ENCODE data around the gene PRDM16. TPM values are rescaled to one million over a fixed set of nuclear protein-coding genes. Genes with fewer than 3 reads are reported as not detected.

The PRDM16 gene
- total and polyA plus RNA-seq, 4 donors, result 0.05 to 0.67 (median 0.19) TPM

DNA sequence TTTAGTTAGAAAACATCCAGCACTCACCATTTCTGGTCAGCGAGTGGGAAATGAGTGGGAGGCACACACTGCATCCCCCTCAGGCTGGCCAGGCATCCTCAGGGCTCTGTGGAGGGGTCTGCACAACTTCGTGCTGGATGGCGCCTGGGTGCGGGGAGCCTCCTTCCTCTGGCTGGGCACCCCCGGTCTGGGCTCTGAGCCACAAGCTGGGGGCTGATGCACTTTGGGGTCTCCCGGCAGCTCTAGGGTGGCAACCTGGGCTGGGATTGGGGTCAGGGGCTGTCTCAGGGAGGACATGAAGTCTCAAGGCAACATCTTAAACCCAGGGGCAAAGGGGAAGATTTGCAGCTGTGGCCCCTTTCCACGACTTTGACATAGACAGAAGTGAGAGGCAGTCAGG lies 23.5 kb downstream of the PRDM16 start (continued):
- TF ChIP-seq, protein P1, sequence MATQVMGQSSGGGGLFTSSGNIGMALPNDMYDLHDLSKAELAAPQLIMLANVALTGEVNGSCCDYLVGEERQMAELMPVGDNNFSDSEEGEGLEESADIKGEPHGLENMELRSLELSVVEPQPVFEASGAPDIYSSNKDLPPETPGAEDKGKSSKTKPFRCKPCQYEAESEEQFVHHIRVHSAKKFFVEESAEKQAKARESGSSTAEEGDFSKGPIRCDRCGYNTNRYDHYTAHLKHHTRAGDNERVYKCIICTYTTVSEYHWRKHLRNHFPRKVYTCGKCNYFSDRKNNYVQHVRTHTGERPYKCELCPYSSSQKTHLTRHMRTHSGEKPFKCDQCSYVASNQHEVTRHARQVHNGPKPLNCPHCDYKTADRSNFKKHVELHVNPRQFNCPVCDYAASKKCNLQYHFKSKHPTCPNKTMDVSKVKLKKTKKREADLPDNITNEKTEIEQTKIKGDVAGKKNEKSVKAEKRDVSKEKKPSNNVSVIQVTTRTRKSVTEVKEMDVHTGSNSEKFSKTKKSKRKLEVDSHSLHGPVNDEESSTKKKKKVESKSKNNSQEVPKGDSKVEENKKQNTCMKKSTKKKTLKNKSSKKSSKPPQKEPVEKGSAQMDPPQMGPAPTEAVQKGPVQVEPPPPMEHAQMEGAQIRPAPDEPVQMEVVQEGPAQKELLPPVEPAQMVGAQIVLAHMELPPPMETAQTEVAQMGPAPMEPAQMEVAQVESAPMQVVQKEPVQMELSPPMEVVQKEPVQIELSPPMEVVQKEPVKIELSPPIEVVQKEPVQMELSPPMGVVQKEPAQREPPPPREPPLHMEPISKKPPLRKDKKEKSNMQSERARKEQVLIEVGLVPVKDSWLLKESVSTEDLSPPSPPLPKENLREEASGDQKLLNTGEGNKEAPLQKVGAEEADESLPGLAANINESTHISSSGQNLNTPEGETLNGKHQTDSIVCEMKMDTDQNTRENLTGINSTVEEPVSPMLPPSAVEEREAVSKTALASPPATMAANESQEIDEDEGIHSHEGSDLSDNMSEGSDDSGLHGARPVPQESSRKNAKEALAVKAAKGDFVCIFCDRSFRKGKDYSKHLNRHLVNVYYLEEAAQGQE (IDR thresholded peaks at IDR 0.05), result no peak
- TF ChIP-seq YY1 (IDR thresholded peaks at IDR 0.05), result no peak
- no peak for TF ChIP-seq RAD21 (IDR thresholded peaks at IDR 0.05)

DNA sequence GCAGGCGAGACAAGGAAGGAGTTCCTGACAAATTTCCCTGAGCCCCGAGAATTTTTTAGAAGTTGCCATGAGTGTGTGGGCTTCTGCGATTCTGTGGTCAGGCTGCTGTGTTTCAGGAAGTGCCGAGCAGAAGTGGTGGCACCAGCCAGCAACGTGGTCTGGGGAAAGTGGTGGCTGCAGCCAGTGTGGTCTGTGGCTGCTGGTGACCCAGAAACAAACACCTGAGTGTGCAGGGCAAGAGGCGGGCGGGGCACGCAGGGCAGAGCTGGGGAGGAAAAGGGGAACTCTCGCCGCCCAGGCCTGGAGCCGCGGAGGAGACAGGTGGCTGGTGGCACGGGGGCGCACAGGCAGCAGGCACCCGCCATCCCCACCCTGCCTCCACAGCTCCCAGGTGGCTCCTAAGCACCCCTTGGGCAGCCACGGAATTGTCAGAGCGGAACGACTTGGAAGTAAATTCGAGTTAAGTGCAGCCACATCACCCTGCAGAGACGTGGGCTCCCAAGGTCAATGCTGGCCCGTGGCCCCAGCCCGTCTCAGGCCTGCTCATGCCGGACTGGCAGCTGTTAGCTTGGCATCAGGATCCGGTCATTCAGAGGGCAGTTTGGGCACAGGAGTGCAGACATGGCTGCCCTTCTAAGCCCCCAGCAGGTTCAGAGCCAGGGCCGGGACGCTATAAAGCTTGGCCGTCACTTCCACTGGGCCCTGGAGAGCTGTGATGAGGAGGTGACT lies 25.1 kb downstream of the PRDM16 start:
- no peak for TF ChIP-seq HNF4G (IDR thresholded peaks at IDR 0.05)
- TF ChIP-seq JUND (IDR thresholded peaks at IDR 0.05), result no peak
- TF ChIP-seq TAF1 (conservative IDR thresholded peaks at IDR 0.05), result no peak
- TF ChIP-seq FOXA2 (IDR thresholded peaks at IDR 0.05), result no peak
- TF ChIP-seq EGR1 (IDR thresholded peaks at IDR 0.05; ENCODE audit: low read depth in 2 of 2), result no peak
- no peak for TF ChIP-seq GABPA (IDR thresholded peaks at IDR 0.05 in 1 of 2, conservative IDR thresholded peaks at IDR 0.05 in 1 of 2)
- TF ChIP-seq HNF4A (conservative IDR thresholded peaks at IDR 0.05), result no peak
- H3K27ac ChIP-seq (ENCODE audit: low read depth in 1 of 2, low read length in 2 of 2), result no peak overlapping the region
- H3K4me3 ChIP-seq (ENCODE audit: low read depth in 1 of 3, low read length in 3 of 3), result no peak overlapping the region
- H3K9me3 ChIP-seq (ENCODE audit: control insufficient read depth in 4 of 4, low read length in 3 of 4), result no peaks in the 10 kb centered on the region
- H3K4me1 ChIP-seq (ENCODE audit: control insufficient read depth in 4 of 4, insufficient read depth in 4 of 4, low read length in 3 of 4), result no peaks in the 10 kb centered on the region
- DNase-seq (ENCODE audit: low spot score), result no peak
- WGBS, result 80% methylated on average over 27 of the region's 27 CpGs
- no peaks in the 10 kb centered on the region for H3K36me3 ChIP-seq (ENCODE audit: control insufficient read depth in 4 of 4, insufficient read depth in 3 of 4, low read depth in 1 of 4, low read length in 3 of 4)
- H3K9ac ChIP-seq (ENCODE audit: low read depth in 1 of 2, low read length in 2 of 2), result no peak overlapping the region
- peaks cover 0 to 3% (median 0%) of the 10 kb centered on the region in 4 donors for H3K27me3 ChIP-seq (ENCODE audit: control insufficient read depth in 4 of 4, insufficient read depth in 4 of 4, low read length in 3 of 4)

DNA sequence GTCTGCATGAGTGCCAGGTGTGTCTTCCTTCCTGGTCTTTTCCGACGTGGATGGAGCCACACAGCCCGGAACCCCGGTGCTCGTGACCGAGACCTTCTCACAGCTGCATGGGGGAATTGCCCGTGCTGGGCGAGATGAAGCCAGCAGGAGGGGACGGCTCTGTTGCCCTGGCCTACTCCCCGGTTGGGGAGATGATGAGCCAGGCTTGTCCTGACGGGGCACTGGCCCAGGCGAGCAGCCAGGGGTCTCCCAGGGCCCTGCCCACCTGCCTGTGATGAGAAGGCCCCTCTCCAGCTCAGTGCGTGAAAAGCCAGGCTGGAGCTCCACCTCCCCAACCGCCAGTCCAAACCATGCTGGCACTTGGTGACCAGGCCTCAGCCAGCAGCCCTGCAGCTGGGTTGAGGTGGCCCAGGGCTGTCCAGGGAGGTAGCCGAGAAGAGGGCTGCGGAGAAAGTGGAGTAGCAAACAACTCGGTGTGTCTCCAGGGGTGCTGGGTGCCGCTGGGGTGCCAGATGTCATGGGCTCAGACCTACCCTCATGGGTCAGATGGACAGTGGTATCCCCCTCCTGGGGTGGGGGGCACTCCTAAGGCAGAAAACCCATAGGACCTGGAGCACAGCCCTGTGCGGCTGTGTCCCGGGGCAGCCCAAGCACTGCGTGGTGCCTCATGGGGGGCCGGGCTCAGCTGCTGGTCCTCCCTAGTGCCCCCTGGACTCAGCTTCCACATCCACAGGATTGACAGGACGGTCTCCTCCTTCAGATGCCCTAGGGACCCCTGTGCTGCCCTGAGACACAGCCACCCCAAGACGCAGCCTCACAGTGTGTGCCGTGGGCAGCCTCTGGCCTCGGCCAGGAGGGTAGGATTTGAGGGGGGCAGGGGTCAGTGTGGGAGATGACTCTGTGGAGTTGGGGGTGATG lies 26.1 kb downstream of the PRDM16 start:
- WGBS, result 94% methylated on average over 26 of the region's 26 CpGs
- H3K4me1 ChIP-seq (ENCODE audit: control insufficient read depth in 4 of 4, insufficient read depth in 4 of 4, low read length in 3 of 4), result no peaks in the 10 kb centered on the region
- H3K9me3 ChIP-seq (ENCODE audit: control insufficient read depth in 4 of 4, low read length in 3 of 4), result no peaks in the 10 kb centered on the region
- no peaks in the 10 kb centered on the region for H3K36me3 ChIP-seq (ENCODE audit: control insufficient read depth in 4 of 4, insufficient read depth in 3 of 4, low read depth in 1 of 4, low read length in 3 of 4)
- DNase-seq (ENCODE audit: low spot score), result no peak
- H3K9ac ChIP-seq (ENCODE audit: low read depth in 1 of 2, low read length in 2 of 2), result no peak overlapping the region
- peaks cover 0 to 3% (median 0%) of the 10 kb centered on the region in 4 donors for H3K27me3 ChIP-seq (ENCODE audit: control insufficient read depth in 4 of 4, insufficient read depth in 4 of 4, low read length in 3 of 4)
- H3K27ac ChIP-seq (ENCODE audit: low read depth in 1 of 2, low read length in 2 of 2), result no peak overlapping the region
- no peak overlapping the region for H3K4me3 ChIP-seq (ENCODE audit: low read depth in 1 of 3, low read length in 3 of 3)
- no peak for TF ChIP-seq FOXA1 (IDR thresholded peaks at IDR 0.05)
- TF ChIP-seq HNF4A (conservative IDR thresholded peaks at IDR 0.05), result no peak
- TF ChIP-seq RXRA (IDR thresholded peaks at IDR 0.05), result no peak
- no peak for TF ChIP-seq FOXA2 (IDR thresholded peaks at IDR 0.05)
- TF ChIP-seq TAF1 (conservative IDR thresholded peaks at IDR 0.05), result no peak
- no peak for TF ChIP-seq HNF4G (IDR thresholded peaks at IDR 0.05)
- TF ChIP-seq, protein P2, sequence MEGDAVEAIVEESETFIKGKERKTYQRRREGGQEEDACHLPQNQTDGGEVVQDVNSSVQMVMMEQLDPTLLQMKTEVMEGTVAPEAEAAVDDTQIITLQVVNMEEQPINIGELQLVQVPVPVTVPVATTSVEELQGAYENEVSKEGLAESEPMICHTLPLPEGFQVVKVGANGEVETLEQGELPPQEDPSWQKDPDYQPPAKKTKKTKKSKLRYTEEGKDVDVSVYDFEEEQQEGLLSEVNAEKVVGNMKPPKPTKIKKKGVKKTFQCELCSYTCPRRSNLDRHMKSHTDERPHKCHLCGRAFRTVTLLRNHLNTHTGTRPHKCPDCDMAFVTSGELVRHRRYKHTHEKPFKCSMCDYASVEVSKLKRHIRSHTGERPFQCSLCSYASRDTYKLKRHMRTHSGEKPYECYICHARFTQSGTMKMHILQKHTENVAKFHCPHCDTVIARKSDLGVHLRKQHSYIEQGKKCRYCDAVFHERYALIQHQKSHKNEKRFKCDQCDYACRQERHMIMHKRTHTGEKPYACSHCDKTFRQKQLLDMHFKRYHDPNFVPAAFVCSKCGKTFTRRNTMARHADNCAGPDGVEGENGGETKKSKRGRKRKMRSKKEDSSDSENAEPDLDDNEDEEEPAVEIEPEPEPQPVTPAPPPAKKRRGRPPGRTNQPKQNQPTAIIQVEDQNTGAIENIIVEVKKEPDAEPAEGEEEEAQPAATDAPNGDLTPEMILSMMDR (IDR thresholded peaks at IDR 0.05; ENCODE audit: low read depth, low read length, missing input control), result no peak
- no peak for TF ChIP-seq NR2F2 (IDR thresholded peaks at IDR 0.05)
- TF ChIP-seq SP1 (IDR thresholded peaks at IDR 0.05), result no peak
- TF ChIP-seq EGR1 (IDR thresholded peaks at IDR 0.05; ENCODE audit: low read depth in 2 of 2), result no peak
- TF ChIP-seq, protein P3, sequence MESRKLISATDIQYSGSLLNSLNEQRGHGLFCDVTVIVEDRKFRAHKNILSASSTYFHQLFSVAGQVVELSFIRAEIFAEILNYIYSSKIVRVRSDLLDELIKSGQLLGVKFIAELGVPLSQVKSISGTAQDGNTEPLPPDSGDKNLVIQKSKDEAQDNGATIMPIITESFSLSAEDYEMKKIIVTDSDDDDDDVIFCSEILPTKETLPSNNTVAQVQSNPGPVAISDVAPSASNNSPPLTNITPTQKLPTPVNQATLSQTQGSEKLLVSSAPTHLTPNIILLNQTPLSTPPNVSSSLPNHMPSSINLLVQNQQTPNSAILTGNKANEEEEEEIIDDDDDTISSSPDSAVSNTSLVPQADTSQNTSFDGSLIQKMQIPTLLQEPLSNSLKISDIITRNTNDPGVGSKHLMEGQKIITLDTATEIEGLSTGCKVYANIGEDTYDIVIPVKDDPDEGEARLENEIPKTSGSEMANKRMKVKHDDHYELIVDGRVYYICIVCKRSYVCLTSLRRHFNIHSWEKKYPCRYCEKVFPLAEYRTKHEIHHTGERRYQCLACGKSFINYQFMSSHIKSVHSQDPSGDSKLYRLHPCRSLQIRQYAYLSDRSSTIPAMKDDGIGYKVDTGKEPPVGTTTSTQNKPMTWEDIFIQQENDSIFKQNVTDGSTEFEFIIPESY (IDR thresholded peaks at IDR 0.05), result no peak
- no peak for TF ChIP-seq JUND (IDR thresholded peaks at IDR 0.05)
- TF ChIP-seq YY1 (IDR thresholded peaks at IDR 0.05), result no peak
- no peak for TF ChIP-seq RAD21 (IDR thresholded peaks at IDR 0.05)
- TF ChIP-seq, protein P4, sequence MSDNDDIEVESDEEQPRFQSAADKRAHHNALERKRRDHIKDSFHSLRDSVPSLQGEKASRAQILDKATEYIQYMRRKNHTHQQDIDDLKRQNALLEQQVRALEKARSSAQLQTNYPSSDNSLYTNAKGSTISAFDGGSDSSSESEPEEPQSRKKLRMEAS (IDR thresholded peaks at IDR 0.05), result no peak
- no peak for TF ChIP-seq GABPA (IDR thresholded peaks at IDR 0.05 in 1 of 2, conservative IDR thresholded peaks at IDR 0.05 in 1 of 2)
